Tibial nerve (tissue), 4 donors: ENCODE results near the gene CDKN1B.

Source experiments
- CTCF ChIP-seq, 5 experiments: fragments of 200-600 bp in 3 of 5; fragments of 450-650 bp in 2 of 5; sonication (generic) in 3 of 5; IDR thresholded peaks; one replicate each; pipeline ENCODE4 v1.5.1; 2016 to 2019; ENCODE audit warnings: antibody characterized with exemption in 5 of 5, mild to moderate bottlenecking in 3 of 5, moderate library complexity in 2 of 5
- EP300 ChIP-seq, 2 donors: sonication (generic); formaldehyde crosslinking; IDR thresholded peaks; one replicate each; pipeline ENCODE4 v1.6.1; 2017; ENCODE audit warnings: antibody characterized with exemption in 2 of 2, mild to moderate bottlenecking in 1 of 2
- POLR2A ChIP-seq, 2 donors: fragments of 450-650 bp; IDR thresholded peaks; one replicate each; pipeline ENCODE4 v1.6.1; 2017; ENCODE audit warnings: antibody characterized with exemption in 2 of 2, mild to moderate bottlenecking in 2 of 2, moderate library complexity in 2 of 2

GRCh38 chr12:12734561-12735071 lies 17.4 kb downstream of the CDKN1B start:
- no peak for TF ChIP-seq CTCF (IDR thresholded peaks at IDR 0.05)
- TF ChIP-seq POLR2A (IDR thresholded peaks at IDR 0.05): no peak
- TF ChIP-seq EP300 (IDR thresholded peaks at IDR 0.05): no peak
